Measurements from ENCODE around the gene NALCN.

DNA sequence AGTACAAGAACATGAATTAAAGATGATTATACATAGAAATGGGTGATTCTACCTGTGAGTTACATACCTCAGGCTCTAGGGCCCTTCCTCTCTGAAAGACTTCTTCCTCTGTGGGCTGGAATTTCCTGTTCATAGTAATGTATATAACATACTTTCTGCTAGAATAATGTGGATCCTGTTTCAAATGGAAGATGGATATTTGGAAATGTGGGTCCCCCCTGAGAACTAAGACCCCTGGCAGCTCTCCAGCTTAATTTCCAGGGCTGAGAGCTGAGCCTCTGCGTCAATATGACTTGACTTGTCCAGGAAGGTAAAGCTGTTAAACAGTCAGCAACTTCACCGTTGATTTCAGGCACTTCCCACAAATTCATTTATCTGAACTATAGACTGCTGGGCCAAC lies 296.3 kb downstream of the NALCN start:
- TF ChIP-seq, protein P1, sequence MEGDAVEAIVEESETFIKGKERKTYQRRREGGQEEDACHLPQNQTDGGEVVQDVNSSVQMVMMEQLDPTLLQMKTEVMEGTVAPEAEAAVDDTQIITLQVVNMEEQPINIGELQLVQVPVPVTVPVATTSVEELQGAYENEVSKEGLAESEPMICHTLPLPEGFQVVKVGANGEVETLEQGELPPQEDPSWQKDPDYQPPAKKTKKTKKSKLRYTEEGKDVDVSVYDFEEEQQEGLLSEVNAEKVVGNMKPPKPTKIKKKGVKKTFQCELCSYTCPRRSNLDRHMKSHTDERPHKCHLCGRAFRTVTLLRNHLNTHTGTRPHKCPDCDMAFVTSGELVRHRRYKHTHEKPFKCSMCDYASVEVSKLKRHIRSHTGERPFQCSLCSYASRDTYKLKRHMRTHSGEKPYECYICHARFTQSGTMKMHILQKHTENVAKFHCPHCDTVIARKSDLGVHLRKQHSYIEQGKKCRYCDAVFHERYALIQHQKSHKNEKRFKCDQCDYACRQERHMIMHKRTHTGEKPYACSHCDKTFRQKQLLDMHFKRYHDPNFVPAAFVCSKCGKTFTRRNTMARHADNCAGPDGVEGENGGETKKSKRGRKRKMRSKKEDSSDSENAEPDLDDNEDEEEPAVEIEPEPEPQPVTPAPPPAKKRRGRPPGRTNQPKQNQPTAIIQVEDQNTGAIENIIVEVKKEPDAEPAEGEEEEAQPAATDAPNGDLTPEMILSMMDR (IDR thresholded peaks at IDR 0.05; ENCODE audit: poor library complexity): no peak
- TF ChIP-seq EZH2 (IDR thresholded peaks at IDR 0.05; ENCODE audit: borderline replicate concordance): no peak
- no peak for TF ChIP-seq EZH2phosphoT487 (IDR thresholded peaks at IDR 0.05; ENCODE audit: low read depth, severe bottlenecking, unreplicated experiment)

Measured in hepatocyte (in vitro differentiated cells).